ENCODE data around the gene RPL22. TPM values are rescaled to one million over a fixed set of nuclear protein-coding genes. Genes with fewer than 3 reads are reported as not detected.

The RPL22 gene
- total RNA-seq, 4 donors from 2014 or later = 149 to 243 (median 178) TPM

DNA sequence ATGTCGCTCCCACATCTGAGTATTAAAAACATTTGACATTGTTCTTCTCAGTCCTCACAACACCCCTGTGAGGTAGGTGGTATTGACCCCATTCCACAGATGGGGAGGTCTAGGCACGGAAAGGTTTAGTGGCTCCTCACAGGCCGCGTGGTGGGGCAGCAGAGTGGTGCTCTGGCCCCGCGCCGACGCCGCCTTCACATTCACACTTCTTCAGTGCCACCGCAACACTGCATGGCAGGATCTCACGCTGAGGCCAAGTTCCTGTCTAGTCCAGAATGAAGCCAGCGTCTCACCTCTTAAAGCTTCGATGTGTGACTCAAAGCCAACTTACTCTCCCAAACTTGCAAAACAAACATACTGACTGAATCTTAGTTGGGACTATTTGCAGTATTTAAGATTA lies 24.2 kb upstream of the RPL22 start:
- TF ChIP-seq, protein P1, sequence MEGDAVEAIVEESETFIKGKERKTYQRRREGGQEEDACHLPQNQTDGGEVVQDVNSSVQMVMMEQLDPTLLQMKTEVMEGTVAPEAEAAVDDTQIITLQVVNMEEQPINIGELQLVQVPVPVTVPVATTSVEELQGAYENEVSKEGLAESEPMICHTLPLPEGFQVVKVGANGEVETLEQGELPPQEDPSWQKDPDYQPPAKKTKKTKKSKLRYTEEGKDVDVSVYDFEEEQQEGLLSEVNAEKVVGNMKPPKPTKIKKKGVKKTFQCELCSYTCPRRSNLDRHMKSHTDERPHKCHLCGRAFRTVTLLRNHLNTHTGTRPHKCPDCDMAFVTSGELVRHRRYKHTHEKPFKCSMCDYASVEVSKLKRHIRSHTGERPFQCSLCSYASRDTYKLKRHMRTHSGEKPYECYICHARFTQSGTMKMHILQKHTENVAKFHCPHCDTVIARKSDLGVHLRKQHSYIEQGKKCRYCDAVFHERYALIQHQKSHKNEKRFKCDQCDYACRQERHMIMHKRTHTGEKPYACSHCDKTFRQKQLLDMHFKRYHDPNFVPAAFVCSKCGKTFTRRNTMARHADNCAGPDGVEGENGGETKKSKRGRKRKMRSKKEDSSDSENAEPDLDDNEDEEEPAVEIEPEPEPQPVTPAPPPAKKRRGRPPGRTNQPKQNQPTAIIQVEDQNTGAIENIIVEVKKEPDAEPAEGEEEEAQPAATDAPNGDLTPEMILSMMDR (IDR thresholded peaks at IDR 0.05; ENCODE audit: low read depth) = no peak

DNA sequence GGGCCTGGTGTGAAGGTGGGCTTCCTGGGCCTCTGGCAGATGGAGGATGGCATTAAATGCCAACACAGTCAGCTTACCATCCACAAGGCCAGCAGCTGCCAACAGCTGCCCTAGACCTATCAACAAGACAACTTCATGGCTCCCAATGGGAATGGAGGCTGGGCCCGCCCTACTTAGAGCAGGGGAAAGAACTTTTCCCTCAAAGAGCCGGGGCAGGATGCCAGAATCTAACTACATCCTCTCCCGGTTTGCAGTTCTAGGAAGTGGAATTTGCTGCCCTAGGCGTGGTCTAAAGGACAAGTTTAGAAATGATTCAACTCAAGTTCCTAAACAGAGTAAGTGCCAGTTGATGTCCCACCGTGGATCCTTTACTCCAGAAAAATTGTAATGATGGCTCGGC lies 23.2 kb upstream of the RPL22 start:
- TF ChIP-seq, protein P1 (IDR thresholded peaks at IDR 0.05; ENCODE audit: low read depth) = no peak

DNA sequence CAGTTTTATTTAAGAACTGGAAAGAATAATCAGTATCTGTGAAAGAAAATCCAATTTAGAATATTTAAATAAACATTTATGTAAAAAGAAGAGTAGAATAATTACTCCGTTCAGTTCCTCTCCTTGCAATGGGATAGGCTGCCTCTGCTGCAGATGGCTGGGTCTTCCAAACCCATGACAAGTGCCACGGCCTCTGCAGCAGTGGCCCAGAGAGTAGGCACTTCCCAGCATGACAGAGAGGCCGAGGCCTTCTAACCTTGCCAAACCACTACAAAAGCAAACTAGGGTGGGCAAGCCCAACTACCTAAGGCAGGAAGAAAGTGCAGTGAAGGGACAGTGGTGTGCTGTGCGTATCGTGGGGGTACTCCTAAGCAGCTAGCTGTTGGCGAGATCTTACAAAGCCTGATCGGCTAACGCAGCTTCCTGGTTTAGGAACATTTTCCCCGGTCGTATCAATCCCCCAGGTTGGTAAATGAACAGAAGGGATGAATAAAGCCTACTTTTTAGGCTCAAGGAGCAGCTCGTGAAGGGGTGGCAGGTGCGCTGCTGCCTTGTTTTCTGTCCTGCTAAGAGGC lies 21.9 kb upstream of the RPL22 start:
- TF ChIP-seq, protein P1 (IDR thresholded peaks at IDR 0.05; ENCODE audit: low read depth) = no peak

DNA sequence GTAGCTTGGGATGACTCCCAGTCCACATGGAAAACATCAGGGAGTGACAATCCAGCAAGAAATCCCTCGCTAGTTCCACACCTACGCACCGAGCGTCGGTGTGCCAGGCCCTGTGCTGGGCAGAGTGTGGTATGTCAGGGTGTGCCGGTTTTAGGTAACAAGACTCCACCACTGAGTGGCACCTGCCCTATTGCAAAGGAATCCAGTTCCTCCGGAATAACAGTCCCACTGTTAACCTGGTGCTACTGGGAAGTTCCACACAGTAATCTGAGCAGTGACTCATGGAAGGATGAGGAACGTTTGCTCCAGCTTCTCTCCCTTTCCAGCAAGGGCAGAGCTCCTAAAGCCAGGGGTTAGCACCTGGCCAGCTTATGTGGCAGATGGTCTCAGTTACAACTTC lies 20.8 kb upstream of the RPL22 start:
- TF ChIP-seq, protein P1 (IDR thresholded peaks at IDR 0.05; ENCODE audit: low read depth) = no peak

DNA sequence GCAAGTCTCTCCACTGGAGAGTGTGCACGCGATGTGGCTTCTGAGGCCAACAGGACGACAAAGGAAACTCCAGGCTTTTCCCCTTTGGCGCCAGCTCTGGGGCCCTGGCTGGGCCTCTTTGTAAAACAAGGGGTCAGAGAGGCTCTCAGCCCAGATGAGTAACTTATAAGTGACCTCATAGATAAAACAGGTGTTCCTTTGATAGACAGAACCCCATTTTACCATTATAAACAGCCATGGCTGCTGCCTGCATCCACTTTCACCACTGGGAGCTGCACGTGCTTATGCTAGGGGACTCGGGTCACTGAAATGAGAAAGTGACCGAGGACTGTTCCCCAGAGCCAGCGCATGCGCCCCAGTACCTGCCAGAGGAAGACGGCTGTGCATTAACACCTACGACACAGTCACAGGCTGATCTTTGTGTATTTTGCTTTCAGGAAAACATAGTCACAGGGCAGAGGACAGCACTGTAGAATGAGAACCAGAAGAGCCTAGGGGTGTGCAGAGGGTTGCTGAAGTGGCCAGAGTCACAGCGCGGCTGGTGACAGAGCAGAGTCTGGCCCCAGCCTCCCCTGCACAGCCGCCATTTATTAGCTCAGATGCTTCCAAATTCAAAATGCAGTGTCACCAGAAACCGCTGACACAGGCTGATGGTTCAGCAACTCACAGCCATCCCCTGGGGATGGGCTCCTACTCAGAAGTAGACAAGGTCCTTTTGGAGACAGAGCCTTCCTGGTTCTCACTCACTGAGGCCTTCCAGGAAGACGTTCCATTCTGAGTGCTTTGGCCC lies 19.2 kb upstream of the RPL22 start:
- TF ChIP-seq, protein P1 (IDR thresholded peaks at IDR 0.05; ENCODE audit: low read depth) = no peak

DNA sequence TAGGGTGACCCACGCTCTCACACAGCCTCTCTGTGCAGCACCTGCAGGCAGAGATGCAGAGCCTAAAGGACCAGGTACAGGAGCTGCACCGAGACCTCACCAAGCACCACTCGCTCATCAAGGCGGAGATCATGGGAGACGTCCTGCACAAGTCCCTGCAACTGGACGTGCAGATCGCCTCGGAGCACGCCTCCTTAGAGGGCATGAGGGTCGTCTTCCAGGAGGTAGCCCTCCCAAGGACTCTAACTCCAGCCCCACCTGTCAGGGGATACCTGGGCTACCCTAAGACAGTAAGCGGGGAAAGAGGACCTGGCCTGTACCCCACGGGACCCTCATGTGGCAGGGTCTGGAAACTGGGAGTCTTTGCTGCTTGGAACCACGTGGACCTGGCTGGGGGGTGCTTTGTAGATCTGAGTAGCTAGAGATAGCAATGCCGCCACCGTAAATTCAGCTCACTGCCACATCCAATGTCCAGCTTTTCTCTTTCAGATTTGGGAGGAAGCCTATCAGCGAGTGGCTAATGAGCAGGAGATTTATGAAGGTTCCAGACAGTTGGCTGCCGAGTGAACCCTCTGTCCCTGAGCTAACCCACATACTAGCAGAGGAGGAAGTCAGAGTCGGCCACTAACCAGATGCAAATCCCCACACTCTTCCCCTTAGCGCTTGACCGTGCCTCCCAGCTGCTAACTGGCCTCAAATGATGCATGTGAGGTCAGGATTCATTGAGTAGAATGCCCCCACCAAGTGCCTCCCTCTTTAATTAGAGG lies 13.0 kb upstream of the RPL22 start:
- TF ChIP-seq, protein P1 (IDR thresholded peaks at IDR 0.05; ENCODE audit: low read depth) = no peak

DNA sequence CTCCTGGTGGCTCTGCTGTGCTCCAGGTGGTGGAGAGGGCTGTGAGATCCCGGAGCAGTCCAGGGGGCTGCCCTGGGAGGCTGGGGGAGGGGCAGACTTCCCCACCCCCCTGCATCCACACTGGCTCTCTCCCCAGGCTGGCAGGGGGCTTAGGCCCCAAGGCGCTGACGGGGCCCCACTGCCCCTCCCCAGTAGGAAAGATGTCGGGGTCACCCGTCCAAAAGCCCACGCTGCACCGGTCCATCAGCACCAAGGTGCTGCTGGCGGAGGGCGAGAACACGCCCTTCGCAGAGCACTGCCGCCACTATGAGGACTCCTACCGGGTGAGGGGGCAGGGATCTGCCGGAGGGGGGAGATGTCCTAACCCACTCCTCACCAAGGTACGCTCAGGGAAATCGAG lies 12.3 kb upstream of the RPL22 start:
- TF ChIP-seq, protein P1 (IDR thresholded peaks at IDR 0.05; ENCODE audit: low read depth) = no peak

All from subcutaneous adipose tissue (tissue), 4 donors.